Spleen (tissue), 7 donors: ENCODE data around the gene SYT13.

Experiments
- POLR2A ChIP-seq, 3 donors: fragments of 450-650 bp; IDR thresholded peaks; one replicate each; pipeline ENCODE4 v1.5.1; 2017; ENCODE audit warnings: antibody characterized with exemption in 3 of 3, mild to moderate bottlenecking in 1 of 3
- POLR2AphosphoS5 ChIP-seq, 3 donors: sonication (generic); formaldehyde crosslinking; IDR thresholded peaks; one replicate each; pipeline ENCODE4 v1.5.1; 2017; ENCODE audit warnings: antibody characterized with exemption in 3 of 3
- TF ChIP-seq, protein P1 (sequence below), 11 experiments: fragments of 200-600 bp in 7 of 11; fragments of 450-650 bp in 4 of 11; sonication (generic) in 4 of 11; IDR thresholded peaks in 8 of 11; conservative IDR thresholded peaks in 3 of 11; 1 replicate in 7 of 11; 2 replicates in 4 of 11; pipeline versions ENCODE4 v1.4.0 to v1.8.0; 2016 to 2021; ENCODE audit warnings: antibody characterized with exemption in 11 of 11, inconsistent platforms in 4 of 11, mild to moderate bottlenecking in 1 of 11
- donor health status: DM: no; HTN: no; CAD: no; lungs with moderate emphysema.
- donor health status: DM: no; HTN: no; CAD: no.
- donor health status: DM: no; HTN: no; CAD: no.

DNA sequence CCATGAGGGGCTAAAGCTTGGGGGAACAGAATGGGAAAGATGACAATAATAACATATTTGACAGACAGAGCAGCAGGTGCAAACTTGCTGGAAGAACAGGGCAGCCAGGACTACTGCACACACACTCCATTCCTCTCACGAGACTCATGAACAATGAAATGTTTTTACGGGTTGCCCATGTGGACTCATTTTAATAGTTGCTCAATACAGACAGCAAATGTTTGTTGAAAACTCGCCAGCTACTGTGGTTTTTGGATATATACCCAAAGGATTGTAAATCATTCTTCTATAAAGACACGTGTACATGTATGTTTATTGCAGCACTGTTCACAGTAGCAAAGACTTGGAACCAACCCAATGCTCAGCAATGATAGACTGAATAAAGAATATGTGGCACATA is 10.3 kb downstream of the SYT13 start:
- TF ChIP-seq, protein P1, sequence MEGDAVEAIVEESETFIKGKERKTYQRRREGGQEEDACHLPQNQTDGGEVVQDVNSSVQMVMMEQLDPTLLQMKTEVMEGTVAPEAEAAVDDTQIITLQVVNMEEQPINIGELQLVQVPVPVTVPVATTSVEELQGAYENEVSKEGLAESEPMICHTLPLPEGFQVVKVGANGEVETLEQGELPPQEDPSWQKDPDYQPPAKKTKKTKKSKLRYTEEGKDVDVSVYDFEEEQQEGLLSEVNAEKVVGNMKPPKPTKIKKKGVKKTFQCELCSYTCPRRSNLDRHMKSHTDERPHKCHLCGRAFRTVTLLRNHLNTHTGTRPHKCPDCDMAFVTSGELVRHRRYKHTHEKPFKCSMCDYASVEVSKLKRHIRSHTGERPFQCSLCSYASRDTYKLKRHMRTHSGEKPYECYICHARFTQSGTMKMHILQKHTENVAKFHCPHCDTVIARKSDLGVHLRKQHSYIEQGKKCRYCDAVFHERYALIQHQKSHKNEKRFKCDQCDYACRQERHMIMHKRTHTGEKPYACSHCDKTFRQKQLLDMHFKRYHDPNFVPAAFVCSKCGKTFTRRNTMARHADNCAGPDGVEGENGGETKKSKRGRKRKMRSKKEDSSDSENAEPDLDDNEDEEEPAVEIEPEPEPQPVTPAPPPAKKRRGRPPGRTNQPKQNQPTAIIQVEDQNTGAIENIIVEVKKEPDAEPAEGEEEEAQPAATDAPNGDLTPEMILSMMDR (IDR thresholded peaks at IDR 0.05 in 8 of 11, conservative IDR thresholded peaks at IDR 0.05 in 3 of 11): no peak
- TF ChIP-seq POLR2A (IDR thresholded peaks at IDR 0.05): no peak
- TF ChIP-seq POLR2AphosphoS5 (IDR thresholded peaks at IDR 0.05): no peak
